NCI-H446 (cell line): ENCODE results near the gene FBXO15.

Source experiments
- DNase-seq, 2 experiments: peaks; one replicate each; lab custom pipeline; 2025; lab: John Stamatoyannopoulos, UW

FBXO15 gene

GRCh38 chr18:74147779-74148542 is at the start of gene FBXO15, which contains the start of gene TIMM21:
FBXO15 (minus strand) TSS chr18:74147834; CDS start chr18:74147785, 49 bp downstream.
TIMM21 (plus strand) TSS chr18:74148523; CDS start chr18:74148809, 286 bp downstream.
- DNase-seq, result peak; percentile 90 to 96

GRCh38 chr18:74196220-74197119 is 48.8 kb upstream of the FBXO15 start:
- peak; percentile 38 to 66 for DNase-seq

- no peak for DNase-seq
Measured at GRCh38 chr18:74194691-74195090, 47.1 kb upstream of the FBXO15 start.

GRCh38 chr18:74191577-74191976 is 43.9 kb upstream of the FBXO15 start:
- no peak for DNase-seq

GRCh38 chr18:74190086-74190485 is 42.5 kb upstream of the FBXO15 start:
- DNase-seq, result no peak

- no peak for DNase-seq
Measured at GRCh38 chr18:74186661-74187060, 39.0 kb upstream of the FBXO15 start.

- DNase-seq, result no peak
Measured at GRCh38 chr18:74185860-74186259, 38.2 kb upstream of the FBXO15 start.

- DNase-seq, result no peak
Measured at GRCh38 chr18:74184875-74185274, 37.2 kb upstream of the FBXO15 start.

GRCh38 chr18:74183130-74183529 is 35.5 kb upstream of the FBXO15 start:
- DNase-seq, result no peak

- DNase-seq, result no peak
Measured at GRCh38 chr18:74182335-74182734, 34.7 kb upstream of the FBXO15 start.

- DNase-seq, result no peak
Measured at GRCh38 chr18:74179623-74180199, 32.1 kb upstream of the FBXO15 start.

- no peak for DNase-seq
Measured at GRCh38 chr18:74178884-74179283, 31.2 kb upstream of the FBXO15 start.

GRCh38 chr18:74175658-74176057 is 28.0 kb upstream of the FBXO15 start:
- DNase-seq, result no peak

- DNase-seq, result no peak
Measured at GRCh38 chr18:74173434-74173750, 25.8 kb upstream of the FBXO15 start.

- DNase-seq, result no peak
Measured at GRCh38 chr18:74172697-74173433, 25.2 kb upstream of the FBXO15 start.

GRCh38 chr18:74171910-74172606 is 24.4 kb upstream of the FBXO15 start:
- DNase-seq, result no peak

- DNase-seq, result no peak
Measured at GRCh38 chr18:74166386-74166785, 18.8 kb upstream of the FBXO15 start.

- no peak for DNase-seq
Measured at GRCh38 chr18:74163019-74163660, 15.5 kb upstream of the FBXO15 start.

GRCh38 chr18:74155276-74155675 is 7.6 kb upstream of the FBXO15 start:
- no peak for DNase-seq

- no peak for DNase-seq
Measured at GRCh38 chr18:74154716-74155115, 7.1 kb upstream of the FBXO15 start.

- DNase-seq, result no peak
Measured at GRCh38 chr18:74153793-74154192, 6.2 kb upstream of the FBXO15 start.
